Measurements from ENCODE around the gene DLL3. TPM values are rescaled to one million over a fixed set of nuclear protein-coding genes. Genes with fewer than 3 reads are reported as not detected.

DLL3 gene
- total and polyA plus RNA-seq, 9 of the 15 experiments (the other 6 are each of a cell fraction or from before 2014, with no cell fraction given): 0.80 to 6.3 (median 1.2) TPM

GRCh38 chr19:39497996-39498797, 550 bp upstream of the DLL3 start (continued):
- TF ChIP-seq E2F8 (IDR thresholded peaks at IDR 0.05; ENCODE audit: low read depth, partially characterized antibody) (no peak), ZBTB12 (CRISPR knock-in tag; IDR thresholded peaks at IDR 0.05) (no peak), JUNB (CRISPR knock-in tag; conservative IDR thresholded peaks at IDR 0.05) (no peak), FOXA1 (IDR thresholded peaks at IDR 0.05; ENCODE audit: borderline replicate concordance) (no peak), HNRNPLL (IDR thresholded peaks at IDR 0.05; ENCODE audit: low read depth, low read length, poor library complexity, severe bottlenecking) (peak; percentile 71), RBM15 (IDR thresholded peaks at IDR 0.05; ENCODE audit: insufficient read depth, low read length) (no peak), ATF2 (CRISPR knock-in tag; IDR thresholded peaks at IDR 0.05) (no peak), POLR2AphosphoS5 (IDR thresholded peaks at IDR 0.05; ENCODE audit: control insufficient read depth, insufficient read depth, low read depth, low read length) (no peak), DMBX1 (CRISPR knock-in tag; IDR thresholded peaks at IDR 0.05; ENCODE audit: borderline replicate concordance) (no peak), KDM2B (CRISPR knock-in tag; IDR thresholded peaks at IDR 0.05) (peak; percentile 61), DLX4 (CRISPR knock-in tag; IDR thresholded peaks at IDR 0.05) (no peak), FOXK2 (conservative IDR thresholded peaks at IDR 0.05 in 1 of 2, IDR thresholded peaks at IDR 0.05 in 1 of 2; ENCODE audit: low read depth in 2 of 2) (no peak; a peak in 1 of 4 replicates), ZNF655 (CRISPR knock-in tag; IDR thresholded peaks at IDR 0.05) (no peak), HDGF (IDR thresholded peaks at IDR 0.05) (peak; percentile 77; the same call in 1 of the 2 replicates)

All from K562 (cell line).